Activated gamma-delta T cell (primary cell): ENCODE results near the gene SLIT3.
"Not testable (repeated sequence)": the region's sequence is repeated elsewhere in the genome, so short reads cannot be mapped to it uniquely, and the experiment has no call there.

Experiments used
- DNase-seq: peaks from one replicate; lab custom pipeline; 2025; lab: John Stamatoyannopoulos, UW

Gene SLIT3

DNA sequence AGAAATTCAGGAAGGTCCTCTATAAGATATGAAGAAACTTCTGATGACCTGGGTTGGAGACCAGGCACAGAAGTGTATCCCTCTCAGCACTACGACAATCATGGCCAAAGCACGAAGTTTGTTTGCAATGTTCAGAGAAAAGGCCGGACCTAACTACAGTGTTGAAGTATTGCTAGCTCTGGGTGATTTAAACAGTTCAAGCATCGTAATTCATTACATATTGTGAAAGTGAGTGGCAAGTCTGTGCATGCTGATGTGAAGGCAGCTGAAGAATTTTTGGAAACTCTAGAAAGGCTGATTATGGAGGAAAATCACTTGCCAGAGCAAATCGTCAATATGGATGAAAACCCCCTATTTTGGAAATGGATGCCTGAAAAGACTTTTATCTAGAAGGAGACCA, 654.6 kb downstream of the SLIT3 start:
- no peak for DNase-seq

DNA sequence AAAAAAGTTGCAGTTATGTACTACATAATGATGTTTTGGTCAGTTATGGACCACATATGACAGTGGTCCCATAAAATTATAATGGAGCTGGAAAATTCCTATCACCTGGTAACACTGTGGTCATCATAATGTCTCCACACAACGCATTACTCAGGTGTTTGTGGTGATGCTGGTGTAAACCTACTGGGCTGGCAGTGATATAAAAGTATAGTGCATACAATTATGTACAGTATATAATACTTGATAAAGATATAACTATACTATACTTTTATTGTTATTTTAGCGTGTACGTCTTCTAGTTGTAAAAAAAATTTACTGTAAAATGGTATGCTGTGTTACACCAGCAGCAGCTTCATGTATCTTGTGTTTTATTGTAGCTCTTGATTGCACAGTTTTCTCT, 655.7 kb downstream of the SLIT3 start:
- DNase-seq = no peak

DNA sequence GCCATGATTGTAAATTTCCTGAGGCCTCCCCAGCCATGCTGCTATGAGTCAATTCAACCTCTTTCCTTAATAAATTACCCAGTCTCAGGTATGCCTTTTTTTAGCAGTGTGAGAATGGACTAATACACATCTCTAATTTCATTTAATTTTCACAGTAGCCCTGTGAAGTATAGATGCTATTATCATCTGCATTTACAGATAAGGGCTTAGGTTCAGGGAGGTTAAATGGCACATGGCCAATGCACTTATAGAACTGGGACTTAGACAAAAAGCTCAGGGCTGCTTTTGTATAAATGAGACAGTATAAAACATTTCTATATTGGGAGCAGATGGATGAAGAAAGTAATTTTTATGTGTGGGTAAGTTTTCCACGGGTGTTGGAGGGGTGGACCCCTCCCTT, 658.9 kb downstream of the SLIT3 start:
- DNase-seq = no peak

DNA sequence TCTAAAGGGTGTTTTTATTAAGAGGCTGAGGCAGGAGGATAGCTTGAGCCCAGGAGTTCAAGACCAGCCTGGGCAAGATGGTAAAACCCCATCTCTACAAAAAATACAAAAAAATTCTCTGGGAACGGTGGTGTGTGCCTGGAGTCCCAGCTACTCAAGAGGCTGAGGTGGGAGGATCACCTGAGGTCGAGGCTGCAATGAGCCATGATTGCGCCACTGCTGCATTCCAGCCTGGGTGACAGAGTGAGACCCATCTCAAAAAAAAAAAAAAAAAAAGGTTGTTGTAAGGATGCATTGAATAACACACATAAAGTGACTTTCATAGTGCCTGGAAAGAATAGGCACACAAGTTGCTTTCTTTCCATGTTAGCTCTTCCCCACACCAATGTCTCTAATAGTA, 662.1 kb downstream of the SLIT3 start:
- DNase-seq = not testable (repeated sequence)

DNA sequence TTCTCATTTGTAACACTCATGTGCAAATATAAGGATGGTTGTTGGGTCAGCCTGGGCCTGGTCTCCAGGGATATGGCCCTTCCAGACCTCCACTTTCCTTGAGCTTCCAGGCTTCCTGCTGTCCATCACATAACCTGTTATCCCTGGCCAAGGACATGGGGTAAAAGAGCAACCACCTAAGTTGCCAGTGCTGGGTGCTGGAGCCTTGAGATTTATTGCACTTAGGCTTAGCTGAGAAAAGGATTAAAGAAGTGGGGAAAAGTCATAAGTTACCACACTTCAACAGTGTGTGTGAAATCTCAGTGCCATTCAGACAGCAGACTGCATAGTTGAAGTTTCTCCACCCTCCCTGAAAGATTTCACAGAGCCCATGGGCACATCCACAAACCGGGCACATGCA, 663.1 kb downstream of the SLIT3 start:
- DNase-seq = no peak

DNA sequence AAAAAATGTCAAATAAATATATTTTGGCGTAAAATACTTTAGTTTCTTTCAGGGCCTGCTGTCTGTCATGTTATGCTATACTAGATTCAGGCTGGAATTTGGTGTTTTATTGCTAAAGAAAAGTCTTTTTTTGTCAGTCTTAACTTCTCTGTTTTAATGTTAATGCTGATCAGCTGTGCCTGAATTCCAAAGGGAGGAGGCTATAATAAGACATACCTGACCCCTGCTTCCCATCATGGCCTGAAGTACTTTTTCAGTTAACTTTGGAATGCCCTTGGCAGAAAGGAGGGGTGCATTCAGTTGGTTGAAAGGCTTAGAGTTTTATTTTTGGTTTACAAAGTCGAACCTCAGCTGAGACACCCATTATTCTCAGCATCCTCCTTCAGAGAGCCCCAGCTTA, 663.7 kb downstream of the SLIT3 start:
- no peak for DNase-seq

DNA sequence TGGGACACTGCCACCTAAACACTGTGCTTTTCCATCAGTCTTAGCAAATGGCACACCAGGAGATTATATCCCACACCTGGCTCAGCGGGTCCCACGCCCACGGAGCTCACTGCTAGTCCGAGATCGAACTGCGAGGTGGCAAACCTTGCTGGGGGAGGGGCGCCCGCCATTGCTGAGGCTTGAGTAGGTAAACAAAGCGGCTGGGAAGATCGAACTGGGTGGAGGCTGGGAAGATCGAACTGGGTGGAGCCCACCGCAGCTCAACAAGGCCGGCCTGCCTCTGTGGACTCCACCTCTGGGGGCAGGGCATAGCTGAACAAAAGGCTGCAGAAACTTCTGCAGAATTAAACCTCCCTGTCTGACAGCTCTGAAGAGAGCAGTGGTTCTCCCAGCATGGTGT, 670.0 kb downstream of the SLIT3 start:
- DNase-seq = not testable (repeated sequence)

DNA sequence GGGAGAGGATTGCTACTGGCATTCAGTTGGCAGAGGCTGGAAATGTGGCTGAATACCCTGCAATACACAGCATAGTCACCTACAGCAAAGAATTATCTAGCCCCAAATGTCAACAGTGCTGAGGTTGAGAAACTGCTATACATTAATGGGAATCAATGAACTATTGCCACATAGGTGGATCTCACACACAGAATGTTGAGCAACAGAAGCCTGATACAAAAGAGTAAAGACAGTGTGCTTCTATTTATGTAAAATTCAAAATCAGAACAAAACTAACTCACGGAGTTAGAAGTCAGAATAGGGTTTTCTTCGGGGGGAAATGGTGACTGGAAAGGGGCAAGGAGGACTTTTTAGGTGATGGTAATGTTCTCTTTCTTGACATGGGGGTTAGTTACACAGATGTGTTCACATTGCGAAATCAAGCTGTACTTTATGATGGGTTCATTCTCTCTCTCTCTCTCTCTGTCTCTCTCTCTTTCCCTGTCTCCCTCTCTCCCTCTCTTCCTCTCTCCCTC, 676.0 kb downstream of the SLIT3 start:
- DNase-seq = no peak

DNA sequence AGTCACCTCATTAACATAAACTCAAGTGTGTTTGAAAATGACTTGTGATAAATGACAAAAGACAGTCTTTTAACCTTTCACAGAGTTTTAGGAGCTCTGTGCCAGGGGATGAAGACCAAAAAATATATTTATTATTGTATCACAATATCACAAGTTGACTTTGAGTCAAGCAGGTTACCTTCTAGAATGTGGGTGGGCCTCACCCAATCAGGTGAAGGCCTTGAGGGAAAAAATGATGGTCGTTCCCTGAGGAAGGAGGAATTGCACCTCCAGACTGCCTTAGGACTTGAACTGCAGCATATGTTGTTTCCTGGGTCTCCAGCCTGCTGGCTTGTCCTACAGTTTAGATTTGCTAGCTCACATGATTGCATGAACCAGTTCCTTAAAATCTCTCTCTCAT, 680.1 kb downstream of the SLIT3 start:
- no peak for DNase-seq

DNA sequence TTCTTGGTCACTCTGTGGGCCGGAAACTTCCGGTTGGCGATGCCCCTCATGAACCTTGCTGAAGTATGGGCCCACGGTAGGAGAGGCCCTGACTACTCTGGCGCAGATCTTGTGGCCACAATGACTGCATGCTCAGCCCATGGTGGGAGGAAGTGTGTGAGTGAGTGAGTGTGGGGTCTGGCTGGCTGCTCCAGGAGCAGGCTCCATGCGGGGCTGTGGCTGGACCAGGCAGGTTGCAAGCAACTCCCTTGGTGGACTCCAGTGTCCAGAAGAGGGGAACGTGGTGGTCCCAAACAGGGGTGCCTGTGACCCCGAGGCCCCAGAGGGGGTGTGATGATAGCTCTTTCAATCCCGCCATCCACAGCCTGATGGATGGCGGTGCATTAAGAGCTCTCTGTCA, 686.3 kb downstream of the SLIT3 start:
- DNase-seq = no peak

DNA sequence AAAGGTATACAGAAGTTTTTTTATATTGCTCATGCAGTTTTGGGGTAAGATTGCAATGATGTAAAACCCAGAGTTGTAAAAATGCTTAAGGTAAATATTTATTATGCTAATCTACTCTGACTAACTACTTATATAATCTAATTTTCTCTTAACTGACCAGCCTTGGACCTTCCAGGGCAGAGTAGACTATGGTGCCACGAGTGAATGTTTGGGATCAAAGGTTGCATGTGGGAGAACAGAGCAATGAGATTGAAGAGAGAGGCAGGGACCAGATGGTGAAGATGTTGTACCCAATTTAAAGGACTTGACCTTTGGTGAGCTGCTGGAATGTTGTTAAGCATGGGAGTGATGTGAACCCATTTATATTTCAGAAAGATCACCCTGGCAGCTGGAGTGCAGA, 686.9 kb downstream of the SLIT3 start:
- DNase-seq = no peak

DNA sequence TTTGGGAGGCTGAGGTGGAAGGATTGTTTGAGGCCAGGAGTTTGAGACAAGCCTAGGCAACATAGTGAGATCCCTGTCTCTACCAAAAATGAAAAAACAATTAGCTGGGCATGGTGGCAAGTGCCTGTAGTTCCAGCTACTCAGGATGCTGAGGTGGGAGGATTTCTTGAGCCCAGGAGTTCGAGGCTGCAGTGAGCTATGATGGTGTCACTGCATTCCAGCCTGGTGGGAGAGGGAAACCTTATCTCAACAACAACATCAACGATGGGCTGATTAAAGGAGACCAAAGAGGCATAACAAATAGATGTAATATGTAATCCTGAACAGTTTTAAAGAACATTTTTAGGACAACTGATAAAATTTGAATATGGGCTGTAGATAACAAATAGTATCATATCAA, 687.5 kb downstream of the SLIT3 start:
- DNase-seq = no peak

DNA sequence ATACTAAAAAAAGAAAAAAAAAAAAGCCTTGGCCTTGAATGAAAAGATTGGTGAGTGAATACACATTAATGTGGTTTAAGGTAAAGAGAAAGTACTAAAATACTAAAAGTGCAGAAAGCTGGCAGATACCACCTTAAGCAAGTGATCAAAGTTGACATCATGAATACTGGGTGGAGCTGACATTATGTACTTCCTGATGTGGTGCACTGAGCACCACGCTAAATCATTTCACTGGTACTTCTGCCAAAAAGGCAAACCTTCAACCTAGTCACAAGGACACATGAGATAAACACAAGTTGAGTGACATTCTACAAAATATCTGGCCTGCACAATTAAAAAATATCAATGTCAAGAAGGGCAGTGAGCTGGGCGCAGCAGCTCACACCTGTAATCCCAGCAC, 687.9 kb downstream of the SLIT3 start:
- no peak for DNase-seq

DNA sequence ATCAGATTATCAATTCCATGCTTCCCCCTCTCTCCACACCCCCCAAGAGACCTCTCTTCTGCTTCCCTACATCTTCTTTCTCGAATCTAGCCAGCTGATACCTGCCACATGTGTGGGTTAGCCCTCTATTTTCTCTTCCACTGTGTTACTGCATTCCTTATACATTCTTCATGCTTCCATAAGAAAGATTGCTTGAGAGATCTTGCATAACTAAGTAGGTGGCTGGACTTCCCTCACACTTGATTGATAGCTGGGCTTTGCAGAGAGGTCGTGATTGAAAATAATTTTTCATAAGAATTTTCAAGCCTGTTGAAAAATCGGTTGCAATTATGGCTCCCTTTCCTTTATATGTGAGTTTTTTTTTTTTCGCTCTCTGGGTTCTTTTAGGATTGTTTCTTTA, 688.8 kb downstream of the SLIT3 start:
- DNase-seq = no peak
